Thyroid gland (tissue), 4 donors: ENCODE data around the gene TNF.

Source experiments
- POLR2A ChIP-seq, 2 donors: fragments of 450-650 bp; IDR thresholded peaks; one replicate each; pipeline ENCODE4 v1.6.1; 2017; ENCODE audit warnings: antibody characterized with exemption in 2 of 2, mild to moderate bottlenecking in 2 of 2, moderate library complexity in 1 of 2
- TF ChIP-seq, protein P1 (sequence below), 6 experiments: fragments of 200-600 bp in 3 of 6; fragments of 450-650 bp in 3 of 6; sonication (generic) in 3 of 6; IDR thresholded peaks; one replicate each; pipeline ENCODE4 v1.5.1; 2016 to 2019; ENCODE audit warnings: antibody characterized with exemption in 6 of 6, mild to moderate bottlenecking in 2 of 6, inconsistent platforms in 1 of 6, moderate library complexity in 1 of 6

DNA sequence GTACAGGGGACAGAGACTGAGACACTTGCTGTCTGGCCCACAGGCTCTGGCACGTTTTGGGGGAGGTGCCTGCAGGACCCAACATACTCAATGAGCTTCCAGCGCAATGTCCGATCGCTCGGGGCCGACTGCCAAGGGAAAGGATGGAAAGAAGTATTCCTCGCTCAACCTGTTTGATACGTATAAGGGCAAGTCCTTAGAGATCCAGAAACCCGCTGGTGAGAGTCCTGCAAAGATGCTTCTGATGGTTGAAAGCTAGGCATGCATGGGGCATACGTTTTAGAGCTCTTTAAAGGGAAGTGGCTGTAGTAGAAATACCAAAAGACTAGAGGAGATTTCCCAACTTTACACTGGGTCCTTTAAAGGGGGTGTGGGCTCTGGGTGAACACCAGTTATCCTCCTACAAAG lies 47.3 kb downstream of the TNF start:
- no peak for TF ChIP-seq POLR2A (IDR thresholded peaks at IDR 0.05)
- TF ChIP-seq, protein P1, sequence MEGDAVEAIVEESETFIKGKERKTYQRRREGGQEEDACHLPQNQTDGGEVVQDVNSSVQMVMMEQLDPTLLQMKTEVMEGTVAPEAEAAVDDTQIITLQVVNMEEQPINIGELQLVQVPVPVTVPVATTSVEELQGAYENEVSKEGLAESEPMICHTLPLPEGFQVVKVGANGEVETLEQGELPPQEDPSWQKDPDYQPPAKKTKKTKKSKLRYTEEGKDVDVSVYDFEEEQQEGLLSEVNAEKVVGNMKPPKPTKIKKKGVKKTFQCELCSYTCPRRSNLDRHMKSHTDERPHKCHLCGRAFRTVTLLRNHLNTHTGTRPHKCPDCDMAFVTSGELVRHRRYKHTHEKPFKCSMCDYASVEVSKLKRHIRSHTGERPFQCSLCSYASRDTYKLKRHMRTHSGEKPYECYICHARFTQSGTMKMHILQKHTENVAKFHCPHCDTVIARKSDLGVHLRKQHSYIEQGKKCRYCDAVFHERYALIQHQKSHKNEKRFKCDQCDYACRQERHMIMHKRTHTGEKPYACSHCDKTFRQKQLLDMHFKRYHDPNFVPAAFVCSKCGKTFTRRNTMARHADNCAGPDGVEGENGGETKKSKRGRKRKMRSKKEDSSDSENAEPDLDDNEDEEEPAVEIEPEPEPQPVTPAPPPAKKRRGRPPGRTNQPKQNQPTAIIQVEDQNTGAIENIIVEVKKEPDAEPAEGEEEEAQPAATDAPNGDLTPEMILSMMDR (IDR thresholded peaks at IDR 0.05), result no peak
